Measurements from ENCODE around the gene FAM193B. TPM values are rescaled to one million over a fixed set of nuclear protein-coding genes. Genes with fewer than 3 reads are reported as not detected.
"Not testable (repeated sequence)": the region's sequence is repeated elsewhere in the genome, so short reads cannot be mapped to it uniquely, and the experiment has no call there.

The FAM193B gene
- total RNA-seq, 1 donor from 2014 or later: 33.5 TPM

DNA sequence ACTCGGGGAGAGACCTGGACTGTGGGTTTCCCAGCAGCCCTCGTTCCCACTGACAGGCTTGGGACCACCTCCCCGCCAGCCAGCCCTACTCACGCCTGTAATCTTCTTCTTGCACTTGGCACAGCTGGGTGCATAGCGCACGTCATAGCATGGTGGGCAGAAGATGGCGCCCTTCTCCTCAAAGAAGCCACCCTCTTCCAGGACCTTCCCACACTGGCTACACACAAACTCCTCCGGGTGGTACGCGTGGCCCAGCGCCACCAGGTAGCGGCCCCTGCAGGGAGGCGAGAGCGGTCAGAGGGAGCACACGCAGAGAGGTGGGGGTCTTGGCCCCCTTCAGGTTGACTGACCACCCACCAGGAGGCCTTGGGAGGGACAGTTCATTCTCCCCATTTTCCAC is 66.4 kb downstream of the FAM193B start:
- no peak for DNase-seq (ENCODE audit: low read depth)

DNA sequence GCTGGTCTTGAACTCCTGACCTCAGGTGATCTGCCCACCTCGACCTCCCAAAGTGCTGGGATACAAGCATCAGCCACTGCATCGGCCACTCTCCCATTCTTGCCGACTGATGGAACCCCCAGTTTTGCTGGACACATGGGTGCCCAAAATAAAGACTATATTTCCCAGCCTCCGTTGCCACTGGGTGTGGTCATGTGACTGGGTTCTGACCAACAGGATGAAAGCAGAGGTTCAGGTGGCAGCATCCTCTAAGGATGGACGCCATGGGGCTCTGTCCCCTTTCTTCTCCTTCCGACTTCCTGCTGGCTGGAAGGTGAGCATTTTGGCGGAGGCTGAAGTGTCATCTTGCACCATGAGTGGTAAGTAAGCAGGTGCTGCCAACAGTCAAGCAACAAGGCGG is 67.2 kb downstream of the FAM193B start:
- no peak for DNase-seq (ENCODE audit: low read depth)

DNA sequence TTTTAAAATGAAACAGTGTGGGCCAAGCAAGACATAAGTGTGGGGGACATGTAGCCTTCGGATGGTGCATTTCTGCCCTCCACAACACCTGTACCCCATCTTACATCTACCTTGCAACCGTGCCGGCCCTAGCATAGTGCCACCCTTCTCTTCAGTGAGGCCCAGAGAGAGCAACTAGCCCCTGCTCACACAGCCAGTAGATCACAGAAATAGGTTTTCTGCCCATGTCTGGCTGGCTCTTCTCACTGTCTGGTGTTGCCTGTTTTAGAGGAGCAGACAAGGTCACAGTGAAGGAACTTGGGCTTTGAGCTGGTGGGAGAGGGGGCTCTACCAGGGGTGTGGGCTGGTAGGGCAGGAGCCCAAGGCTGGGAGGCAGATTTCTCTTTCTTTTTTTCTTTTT is 68.1 kb downstream of the FAM193B start:
- DNase-seq (ENCODE audit: low read depth): no peak

DNA sequence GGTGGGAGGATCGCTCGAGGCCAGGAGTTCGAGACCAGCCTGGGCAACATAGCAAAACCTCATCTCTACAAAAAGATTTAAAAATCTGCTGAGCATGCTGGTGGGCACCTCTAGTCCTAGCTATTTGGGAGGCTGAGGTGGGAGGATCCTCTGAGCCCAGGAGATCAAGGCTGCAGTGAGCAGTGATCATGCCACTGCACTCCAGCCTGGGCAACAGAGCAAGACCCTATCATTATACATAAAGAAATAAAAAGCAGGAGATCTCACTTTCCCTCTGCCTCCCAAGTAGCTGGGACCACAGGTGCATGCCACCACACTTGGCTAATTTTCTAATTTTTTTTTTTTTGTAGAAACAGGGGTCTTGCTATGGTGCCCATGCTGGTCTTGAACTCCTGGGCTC is 68.6 kb downstream of the FAM193B start:
- not testable (repeated sequence) for DNase-seq (ENCODE audit: low read depth)

DNA sequence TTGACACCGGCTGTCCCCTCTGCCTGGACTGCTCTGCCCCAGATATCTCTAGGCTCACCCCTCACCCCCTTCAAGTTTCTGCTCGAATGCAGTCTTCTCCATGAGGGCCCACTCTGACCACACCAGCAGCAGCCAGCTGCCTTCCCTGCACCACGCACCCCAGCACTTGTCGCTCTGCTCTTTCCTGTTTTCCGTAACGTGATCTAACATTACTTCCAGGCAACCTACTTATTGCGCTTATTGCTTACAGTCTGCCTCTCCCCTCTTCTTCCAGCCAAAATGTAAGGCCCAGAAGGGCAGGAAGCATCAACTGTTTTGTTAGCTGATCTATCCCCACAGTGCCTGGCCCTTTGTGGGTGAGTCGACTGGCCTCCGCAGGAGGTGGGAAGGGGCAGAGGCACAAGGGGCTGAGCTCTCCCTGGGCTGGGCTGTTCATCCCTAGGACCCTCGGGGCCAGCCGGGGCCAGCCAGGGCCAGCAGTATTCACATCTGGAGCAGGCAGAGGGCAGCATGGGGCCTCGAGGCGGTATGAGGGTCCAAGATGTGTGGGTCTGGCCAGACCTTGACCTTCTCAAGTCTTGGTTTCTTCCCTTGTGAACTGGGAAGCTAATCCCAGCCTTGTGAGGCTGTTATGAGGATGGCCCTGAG is 69.3 kb downstream of the FAM193B start:
- DNase-seq (ENCODE audit: low read depth): peak; percentile 62

DNA sequence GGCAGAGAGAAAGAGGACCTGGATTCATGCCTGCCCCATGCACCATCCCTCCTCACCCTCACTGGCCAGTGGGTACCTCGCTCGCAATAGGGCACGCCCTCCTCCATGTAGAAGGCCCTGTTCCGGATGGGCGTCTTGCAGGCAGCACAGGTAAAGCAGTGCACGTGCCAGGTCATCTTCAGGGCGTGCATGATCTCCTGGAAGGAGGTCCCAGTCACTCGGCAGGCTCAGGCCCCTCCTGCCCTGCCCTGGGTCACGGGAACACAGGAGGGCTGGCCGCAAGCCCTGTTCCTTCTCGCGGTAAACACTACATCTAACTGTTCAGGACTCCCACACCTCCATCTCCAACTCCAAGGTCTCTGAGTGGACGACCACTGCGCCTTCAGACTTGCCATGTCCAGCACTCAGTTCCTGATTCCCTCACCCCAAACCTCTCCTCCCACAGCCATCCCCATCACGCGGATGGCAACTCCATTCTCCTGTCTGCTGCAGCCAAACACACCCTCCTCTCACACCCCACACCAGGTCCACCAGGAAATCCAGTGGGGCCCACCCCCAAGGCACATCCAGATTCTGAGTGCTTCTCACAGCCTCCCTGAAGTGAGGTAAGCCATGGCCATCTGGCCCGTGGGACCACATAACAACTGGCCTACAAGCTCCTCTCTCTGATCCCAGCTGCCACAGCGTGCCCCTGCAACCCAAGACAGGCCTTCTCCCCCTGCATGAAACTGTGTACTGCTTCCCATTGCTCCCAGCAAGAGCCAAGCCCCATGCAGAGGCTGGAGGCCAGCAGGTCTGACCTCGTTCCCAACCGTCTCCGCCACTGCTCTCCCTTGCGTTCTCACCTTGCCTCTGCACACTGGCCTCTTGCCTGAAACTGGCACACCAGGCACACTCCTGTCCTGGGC is 70.1 kb downstream of the FAM193B start:
- DNase-seq (ENCODE audit: low read depth): peak; percentile 88

DNA sequence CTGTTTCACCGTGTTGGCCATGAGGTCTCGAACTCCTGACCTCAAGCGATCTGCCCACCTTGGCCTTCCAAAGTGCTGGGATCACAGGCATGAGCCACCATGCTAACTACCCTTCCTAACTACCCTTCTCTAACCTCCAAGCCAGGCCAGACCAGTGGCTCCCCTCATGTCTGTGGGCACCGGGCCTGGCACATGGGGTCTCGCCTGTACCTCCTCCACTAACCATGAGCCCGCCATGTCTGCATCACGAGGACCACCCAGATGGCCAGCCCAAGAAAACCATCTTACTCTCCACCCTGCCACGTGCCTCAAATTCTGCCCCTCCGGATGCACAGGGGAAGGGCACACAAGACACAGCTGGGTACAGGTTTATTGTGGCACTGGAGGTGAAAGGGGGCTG is 71.3 kb downstream of the FAM193B start:
- no peak for DNase-seq (ENCODE audit: low read depth)

DNA sequence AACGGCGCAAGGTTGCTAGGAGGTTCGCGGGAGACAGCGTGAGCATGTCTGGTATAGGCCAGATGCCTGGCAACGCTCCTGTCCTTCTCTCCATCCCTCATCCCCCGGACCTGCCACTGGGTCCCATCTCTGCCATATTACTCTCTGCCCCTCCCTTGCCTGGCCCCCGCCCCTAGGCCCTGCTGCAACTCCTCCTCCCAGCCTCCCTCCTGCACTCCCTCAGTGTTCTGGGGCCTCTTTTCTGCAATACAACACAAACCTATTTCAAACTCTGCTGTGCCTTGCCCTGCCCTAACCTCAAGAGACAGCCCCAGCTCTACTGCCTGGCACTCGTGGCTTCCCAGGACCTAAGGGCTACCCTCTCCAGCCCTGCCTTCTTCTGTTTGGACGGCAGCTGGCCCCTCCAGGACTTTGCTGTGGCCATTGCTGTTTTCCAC is 72.0 kb downstream of the FAM193B start:
- peak; percentile 66 for DNase-seq (ENCODE audit: low read depth)

DNA sequence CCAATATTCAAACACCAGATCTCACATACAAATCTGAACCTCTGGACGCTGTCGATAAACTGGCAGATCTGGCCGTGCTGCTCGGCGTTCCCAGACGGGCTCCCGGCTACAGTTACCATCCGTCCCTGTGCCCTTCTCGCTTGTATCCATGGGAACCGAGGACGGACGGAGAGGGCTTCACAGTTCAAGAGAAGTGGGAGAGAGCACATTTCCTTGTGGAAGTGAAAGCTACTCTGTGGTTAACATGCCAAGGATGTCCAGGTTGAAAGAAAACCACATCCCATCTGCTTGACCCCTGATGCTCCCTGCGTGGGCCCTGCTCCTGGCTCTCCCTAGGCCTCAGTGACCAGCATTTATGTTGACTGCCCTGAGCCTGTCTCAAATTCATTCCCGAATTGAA is 74.6 kb downstream of the FAM193B start:
- peak; percentile 87 for DNase-seq (ENCODE audit: low read depth)

DNA sequence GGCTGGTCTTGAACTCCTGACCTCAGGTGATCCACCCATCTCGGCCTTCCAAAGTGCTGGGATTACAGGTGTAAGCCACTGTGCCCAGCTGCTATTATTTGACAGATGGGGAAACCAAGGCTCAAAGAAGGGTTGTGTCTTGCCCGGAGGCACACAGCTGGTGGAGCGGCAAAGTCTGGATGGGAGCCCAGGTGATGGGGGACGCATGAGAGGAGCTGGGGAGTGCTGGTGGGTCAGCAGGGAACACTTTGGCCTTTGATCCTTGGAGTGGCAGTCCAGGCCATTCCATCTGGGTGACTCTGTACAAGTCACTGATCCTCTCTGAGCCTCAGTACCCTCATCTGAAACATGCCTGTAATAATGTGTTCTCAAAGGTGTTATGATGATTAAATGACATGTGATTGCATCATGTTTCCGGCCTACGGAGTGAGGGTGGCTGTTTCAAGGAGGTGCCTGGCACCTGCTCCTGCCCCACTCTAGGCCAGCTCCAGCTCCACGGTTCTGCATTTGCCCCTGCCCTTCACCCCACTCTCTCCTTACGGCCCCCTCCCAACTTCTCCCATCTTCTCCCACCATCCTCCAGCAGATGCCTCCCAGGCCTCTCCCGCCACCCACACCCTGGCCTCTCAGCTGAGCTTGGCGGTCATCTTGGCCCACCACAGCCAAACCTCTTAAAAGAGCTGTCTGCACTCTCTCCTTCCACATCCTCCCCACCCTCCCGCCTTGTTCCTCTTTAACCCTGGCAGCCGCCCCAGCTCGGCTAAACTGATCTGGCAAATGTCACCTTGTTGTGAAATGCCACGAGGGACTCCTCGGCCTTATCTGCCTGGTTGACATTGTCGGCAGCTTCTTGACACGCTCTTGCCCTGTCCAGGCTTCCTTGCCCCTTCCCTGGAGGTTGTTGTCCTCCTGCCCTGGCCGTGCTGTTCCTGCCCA is 75.4 kb downstream of the FAM193B start:
- peak; percentile 53 for DNase-seq (ENCODE audit: low read depth)

DNA sequence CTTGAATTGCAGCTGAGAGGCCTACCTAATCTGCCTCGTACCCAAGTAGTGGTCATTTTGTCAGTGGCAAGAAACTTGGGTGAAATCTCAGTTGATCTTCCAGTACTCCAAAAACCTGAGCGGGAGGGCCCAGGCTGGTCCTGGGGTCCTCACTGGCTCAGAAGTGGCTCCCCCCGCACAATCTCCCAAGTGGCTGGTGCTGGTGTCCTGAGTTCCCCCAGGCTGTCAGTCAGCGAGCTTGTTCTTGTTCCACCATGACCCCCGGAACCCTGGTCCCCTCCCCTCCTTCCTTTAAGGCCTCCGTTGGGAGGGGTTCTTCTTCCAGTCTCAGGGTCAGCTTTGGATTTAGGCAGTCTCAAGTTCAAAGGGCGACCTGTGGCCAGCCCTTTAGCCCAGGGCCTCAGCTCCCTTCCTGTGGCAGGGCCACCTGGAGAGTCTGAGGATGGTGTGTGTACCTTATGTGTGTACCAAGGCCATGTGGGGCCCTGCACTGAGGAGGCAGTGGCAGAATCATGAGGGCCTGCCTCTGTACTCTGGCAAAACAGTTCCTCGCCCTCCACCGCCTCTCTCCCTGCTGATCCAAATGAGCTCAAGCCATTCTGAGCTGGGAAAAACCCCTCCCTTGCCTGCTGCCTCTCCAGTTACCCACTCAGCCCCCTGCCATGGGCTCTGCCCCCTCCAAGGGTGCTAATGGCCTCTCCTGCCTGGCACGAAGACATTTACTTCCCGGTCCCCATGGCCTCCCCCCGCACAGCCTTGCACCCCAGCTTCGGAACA is 76.5 kb downstream of the FAM193B start:
- DNase-seq (ENCODE audit: low read depth): no peak

DNA sequence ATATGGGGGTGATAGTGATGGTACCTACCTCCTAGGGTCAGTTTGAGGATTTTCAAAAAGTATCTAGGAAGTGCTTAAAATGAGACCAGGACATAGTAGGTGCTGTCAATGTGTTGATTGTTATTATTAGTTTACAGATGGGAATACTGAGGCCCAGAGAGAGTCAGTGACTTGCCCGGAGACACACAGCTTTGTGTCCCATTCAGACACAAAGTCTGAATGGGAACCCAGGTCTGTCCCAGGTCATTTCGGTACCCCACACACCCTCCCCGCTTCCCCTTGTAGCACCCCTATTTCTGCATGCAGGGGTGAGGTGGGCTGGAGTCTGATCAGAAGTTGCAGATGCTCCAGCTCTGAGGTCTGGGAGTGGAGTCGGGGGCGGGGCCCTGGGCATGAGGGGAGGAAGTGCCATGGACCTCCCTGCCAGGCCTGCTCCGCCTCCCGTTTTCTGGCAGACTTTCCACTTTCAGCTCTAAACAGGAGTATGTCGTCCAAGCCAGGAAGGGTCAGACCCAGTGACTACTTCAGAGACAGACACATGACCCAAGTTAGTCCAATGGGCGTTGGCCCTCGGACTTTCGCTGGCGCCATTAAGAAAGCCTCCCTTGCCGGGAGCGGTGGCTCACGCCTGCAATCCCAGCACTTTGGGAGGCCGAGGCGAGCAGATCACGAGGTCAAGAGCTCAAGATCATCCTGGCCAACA is 77.7 kb downstream of the FAM193B start:
- no peak for DNase-seq (ENCODE audit: low read depth)

DNA sequence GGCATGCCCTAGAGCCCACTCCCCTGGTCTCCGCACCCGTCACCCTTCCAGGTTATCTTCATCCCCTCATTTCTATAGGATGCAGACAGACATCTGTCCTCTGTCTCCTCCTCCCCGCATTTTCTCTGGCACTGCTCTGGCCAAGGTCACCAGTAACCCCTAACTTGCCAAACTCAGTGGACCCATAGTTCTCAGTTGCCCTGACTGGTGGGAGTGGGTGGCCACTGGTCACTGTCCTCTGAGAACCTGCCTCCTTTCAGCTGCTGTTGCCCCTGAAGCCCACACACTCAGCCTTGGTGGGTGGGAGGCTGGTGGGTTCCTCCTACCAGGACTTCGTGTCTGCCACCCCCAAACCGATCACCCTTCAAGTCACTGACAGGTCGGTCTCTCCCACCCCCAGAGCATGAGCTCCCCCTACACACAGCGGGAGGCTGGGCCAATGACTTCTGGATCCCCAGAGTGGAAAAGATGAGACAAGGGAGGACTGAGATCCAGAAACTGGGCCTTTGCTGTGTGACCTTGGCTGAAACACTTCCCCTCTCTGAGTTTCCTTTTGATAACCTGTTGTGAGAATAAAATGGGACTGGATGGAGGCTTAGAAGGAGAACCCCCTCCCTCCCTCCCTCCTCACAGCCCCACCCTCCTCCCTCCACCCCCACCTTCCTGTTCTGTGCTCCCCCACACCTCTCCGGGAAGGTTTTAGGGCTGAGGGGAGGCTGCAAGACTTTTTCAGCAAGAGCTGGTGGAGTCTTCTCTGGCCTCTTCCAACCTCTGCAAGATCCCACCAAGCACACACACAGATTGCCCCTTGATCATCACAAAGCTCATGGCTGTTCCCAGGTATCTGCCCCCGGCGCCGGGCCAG is 78.6 kb downstream of the FAM193B start:
- DNase-seq (ENCODE audit: low read depth): no peak

DNA sequence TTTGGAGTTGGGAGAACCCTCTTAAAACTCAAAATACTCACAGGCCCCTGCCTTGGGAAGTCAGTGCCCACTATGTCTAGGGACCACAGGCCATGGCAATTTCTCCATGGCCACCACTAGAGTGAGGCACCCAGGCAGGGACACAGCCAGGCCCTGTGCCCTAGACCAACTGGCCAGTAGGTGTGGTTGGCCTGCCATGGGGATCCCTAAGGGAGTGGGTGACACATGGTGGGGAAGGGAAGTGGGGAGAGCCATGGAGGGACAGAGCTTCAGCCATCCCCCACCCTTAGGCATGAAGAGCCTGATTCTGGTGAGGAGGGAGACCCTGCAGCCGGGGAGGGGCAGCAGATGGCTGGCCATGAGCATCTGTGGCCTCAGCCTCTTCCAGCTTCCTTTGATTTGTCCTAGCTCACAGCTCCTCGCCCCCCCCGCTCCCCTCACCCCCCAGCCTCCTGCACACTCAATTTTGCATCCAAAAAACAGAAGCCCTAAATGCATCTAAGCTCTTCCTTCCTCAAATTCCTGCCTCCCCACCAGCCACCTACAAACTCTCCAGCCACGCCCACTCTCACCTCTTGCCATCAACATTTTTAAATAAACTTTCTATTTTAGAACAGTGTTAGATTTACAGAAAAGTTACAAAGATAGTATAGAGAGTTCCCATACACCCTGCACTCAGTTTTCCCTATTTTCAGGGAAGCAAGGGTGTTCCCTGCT is 79.4 kb downstream of the FAM193B start:
- DNase-seq (ENCODE audit: low read depth): peak; percentile 60

DNA sequence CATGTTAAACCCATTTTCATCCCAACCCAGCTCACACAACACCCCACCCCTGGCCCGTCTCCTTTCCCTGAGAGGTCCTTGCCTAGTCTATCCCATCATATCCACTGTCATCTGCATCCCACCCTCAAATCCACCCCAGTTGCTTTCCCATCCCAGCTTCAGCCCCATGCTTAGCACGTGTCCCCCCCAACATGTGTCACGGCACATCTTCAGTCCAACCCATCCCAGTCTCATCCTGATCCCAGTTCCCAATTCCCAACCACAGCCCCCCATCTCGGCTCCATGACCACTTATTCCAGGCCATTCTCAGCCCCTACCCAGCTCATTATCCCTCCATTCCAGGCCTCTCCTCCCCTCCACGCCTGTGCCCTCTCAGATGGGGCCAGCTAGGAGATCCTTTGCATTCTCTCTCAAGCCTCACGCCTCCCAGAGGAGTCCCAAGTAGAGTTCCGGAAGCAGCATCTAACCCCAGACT is 80.3 kb downstream of the FAM193B start:
- DNase-seq (ENCODE audit: low read depth): no peak

DNA sequence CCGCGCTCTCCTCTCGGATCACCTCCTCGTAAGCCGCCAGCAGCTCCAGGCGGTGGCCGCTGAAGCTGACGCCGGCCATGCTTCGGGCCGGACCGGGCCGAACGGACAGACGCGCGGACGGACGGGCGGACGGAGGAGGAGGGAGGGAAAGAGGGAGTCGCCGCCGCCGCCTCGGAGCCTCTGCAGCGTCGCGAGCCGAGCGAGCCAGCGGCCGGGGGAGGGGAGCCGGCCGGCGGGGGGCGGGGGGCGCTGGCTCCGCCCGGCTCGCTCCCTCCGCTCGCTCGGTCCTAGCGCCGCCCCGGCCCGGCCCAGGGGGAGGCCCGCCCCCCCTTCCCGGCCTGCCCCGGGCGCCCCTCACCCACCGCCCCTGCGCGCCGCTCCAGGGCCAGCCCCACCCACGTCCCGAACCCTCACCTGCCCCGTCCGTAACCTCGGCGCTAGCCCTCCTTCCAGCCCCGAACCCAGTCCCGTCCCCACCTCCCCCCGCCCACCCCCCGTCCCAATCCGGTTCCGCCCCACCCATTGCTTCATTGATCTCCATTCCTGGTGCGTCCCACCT is 80.8 kb downstream of the FAM193B start, which contains the start of gene DBN1:
TSS of gene DBN1 (minus strand) at position 192 of the 559 bp plus-strand sequence. CDS start at position 79, 113 bp downstream.
- DNase-seq (ENCODE audit: low read depth): peak; percentile 75

All from myocyte (in vitro differentiated cells).